ENCODE data around the gene MIPOL1. TPM values are rescaled to one million over a fixed set of nuclear protein-coding genes. Genes with fewer than 3 reads are reported as not detected.

MIPOL1 gene
- total and polyA plus RNA-seq, 9 of the 15 experiments (the other 6 are each of a cell fraction or from before 2014, with no cell fraction given), result 6.7 to 21.9 (median 12.4) TPM

DNA sequence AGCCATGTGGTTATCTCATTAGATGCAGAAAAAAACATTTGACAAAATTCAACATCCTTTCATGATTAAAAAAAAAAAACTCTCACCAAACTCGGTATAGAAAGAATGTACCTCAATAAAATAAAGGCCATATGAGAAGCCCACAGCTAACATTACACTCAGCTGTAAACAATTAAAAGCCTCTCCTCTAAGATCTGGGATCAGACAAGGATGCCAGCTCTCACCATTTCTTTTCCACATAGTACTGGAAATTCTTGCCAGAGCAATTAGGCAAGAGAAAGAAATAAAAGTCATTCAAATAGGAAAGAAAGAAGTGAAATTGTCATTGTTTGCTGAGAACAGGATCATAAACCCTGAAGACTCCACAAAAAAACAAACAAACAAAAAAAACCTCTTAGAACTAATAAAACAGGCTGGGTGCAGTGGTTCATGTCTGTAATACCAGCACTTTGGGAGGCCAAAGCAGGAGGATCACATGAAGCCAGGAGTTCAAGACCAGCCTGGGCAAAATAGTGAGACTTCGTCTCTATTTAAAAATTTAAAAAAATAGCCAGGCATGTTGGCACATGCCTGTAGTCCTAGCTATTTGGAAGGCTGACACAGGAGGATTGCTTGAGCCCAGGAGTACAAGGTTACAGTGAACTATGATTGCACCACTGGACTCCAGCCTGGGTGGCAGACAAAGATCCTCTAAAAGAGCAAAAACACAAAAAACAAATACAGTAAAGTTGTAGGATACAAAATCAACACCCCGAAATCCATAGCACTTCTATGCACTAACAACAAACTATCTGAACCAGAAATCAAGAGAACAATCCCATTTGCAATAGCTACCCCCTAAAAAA lies 282.9 kb downstream of the MIPOL1 start:
- no peak for FAIRE-seq
- intact Hi-C loops (cut with micrococcal nuclease), result no loop called here

GRCh38 chr14:37482428-37482827 lies 284.7 kb downstream of the MIPOL1 start:
- ChIA-PET POLR2A (no interaction called here), CTCF (ENCODE audit: low intra/inter-chr PET ratio) (no interaction called here)
- DNase-seq (ENCODE audit: extremely low read depth in 1 of 4, low spot score in 3 of 4), result no peak
- Histone ChIP-seq H3K4me3 (no peak overlapping the region), H4K20me1 (replicated peaks; ENCODE audit: control insufficient read depth, insufficient read depth, low read length) (no peaks in the 10 kb centered on the region), H3K4me2 (ENCODE audit: insufficient read depth, low read length) (no peak overlapping the region), H2AFZ (ENCODE audit: low read depth, low read length) (no peak overlapping the region), H3K27ac (ENCODE audit: extremely low read depth, low read depth, low read length) (no peak overlapping the region), H3K9me3 (replicated peaks; ENCODE audit: control insufficient read depth, insufficient read depth, low read depth, low read length) (no peaks in the 10 kb centered on the region), H3K9me1 (ENCODE audit: control insufficient read depth, insufficient read depth, low read length) (no peaks in the 10 kb centered on the region), H3K9ac (ENCODE audit: insufficient read depth in 1 of 2, low read depth in 2 of 2, low read length in 2 of 2) (no peak overlapping the region), H3K4me1 (replicated peaks in 1 of 2; ENCODE audit: control insufficient read depth in 2 of 2, insufficient read depth in 2 of 2, low read length in 2 of 2) (no peaks in the 10 kb centered on the region), H3K79me2 (ENCODE audit: control insufficient read depth, insufficient read depth, low read length) (no peaks in the 10 kb centered on the region), H3K36me3 (ENCODE audit: control insufficient read depth, insufficient read depth, low read length) (no peaks in the 10 kb centered on the region), H3K27me3 (ENCODE audit: control insufficient read depth in 2 of 2, insufficient read depth in 2 of 2, low read length in 2 of 2) (no peaks in the 10 kb centered on the region)
- WGBS (ENCODE audit: insufficient coverage, low coverage, missing lambda C conversion rate), result no CpG with 5 or more reads among the region's 1 CpG
- no peak for FAIRE-seq
- in situ Hi-C loops (cut with MboI) (no loop called here), intact Hi-C loops (cut with micrococcal nuclease) (no loop called here)
- ATAC-seq, result no peak
- BruUV-seq (replicated peaks), result no TSS peak
- TF ChIP-seq, protein P1, sequence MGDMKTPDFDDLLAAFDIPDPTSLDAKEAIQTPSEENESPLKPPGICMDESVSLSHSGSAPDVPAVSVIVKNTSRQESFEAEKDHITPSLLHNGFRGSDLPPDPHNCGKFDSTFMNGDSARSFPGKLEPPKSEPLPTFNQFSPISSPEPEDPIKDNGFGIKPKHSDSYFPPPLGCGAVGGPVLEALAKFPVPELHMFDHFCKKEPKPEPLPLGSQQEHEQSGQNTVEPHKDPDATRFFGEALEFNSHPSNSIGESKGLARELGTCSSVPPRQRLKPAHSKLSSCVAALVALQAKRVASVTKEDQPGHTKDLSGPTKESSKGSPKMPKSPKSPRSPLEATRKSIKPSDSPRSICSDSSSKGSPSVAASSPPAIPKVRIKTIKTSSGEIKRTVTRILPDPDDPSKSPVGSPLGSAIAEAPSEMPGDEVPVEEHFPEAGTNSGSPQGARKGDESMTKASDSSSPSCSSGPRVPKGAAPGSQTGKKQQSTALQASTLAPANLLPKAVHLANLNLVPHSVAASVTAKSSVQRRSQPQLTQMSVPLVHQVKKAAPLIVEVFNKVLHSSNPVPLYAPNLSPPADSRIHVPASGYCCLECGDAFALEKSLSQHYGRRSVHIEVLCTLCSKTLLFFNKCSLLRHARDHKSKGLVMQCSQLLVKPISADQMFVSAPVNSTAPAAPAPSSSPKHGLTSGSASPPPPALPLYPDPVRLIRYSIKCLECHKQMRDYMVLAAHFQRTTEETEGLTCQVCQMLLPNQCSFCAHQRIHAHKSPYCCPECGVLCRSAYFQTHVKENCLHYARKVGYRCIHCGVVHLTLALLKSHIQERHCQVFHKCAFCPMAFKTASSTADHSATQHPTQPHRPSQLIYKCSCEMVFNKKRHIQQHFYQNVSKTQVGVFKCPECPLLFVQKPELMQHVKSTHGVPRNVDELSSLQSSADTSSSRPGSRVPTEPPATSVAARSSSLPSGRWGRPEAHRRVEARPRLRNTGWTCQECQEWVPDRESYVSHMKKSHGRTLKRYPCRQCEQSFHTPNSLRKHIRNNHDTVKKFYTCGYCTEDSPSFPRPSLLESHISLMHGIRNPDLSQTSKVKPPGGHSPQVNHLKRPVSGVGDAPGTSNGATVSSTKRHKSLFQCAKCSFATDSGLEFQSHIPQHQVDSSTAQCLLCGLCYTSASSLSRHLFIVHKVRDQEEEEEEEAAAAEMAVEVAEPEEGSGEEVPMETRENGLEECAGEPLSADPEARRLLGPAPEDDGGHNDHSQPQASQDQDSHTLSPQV (IDR thresholded peaks at IDR 0.05), result no peak
- TF ChIP-seq CHAMP1 (IDR thresholded peaks at IDR 0.05) (no peak), HDAC1 (IDR thresholded peaks at IDR 0.05) (no peak), ZNF174 (CRISPR knock-in tag; IDR thresholded peaks at IDR 0.05) (no peak)

More for the DNA sequence above, 282.9 kb downstream of the MIPOL1 start:
- Histone ChIP-seq H3K9ac (ENCODE audit: insufficient read depth in 1 of 2, low read depth in 2 of 2, low read length in 2 of 2) (no peak overlapping the region), H3K9me1 (ENCODE audit: control insufficient read depth, insufficient read depth, low read length) (no peaks in the 10 kb centered on the region), H3K4me2 (ENCODE audit: insufficient read depth, low read length) (no peak overlapping the region), H2AFZ (ENCODE audit: low read depth, low read length) (no peak overlapping the region), H3K9me3 (replicated peaks; ENCODE audit: control insufficient read depth, insufficient read depth, low read depth, low read length) (no peaks in the 10 kb centered on the region), H3K27ac (ENCODE audit: extremely low read depth, low read depth, low read length) (no peak overlapping the region), H3K4me3 (no peak overlapping the region), H3K79me2 (ENCODE audit: control insufficient read depth, insufficient read depth, low read length) (no peaks in the 10 kb centered on the region), H3K27me3 (ENCODE audit: control insufficient read depth in 2 of 2, insufficient read depth in 2 of 2, low read length in 2 of 2) (no peaks in the 10 kb centered on the region), H3K36me3 (ENCODE audit: control insufficient read depth, insufficient read depth, low read length) (no peaks in the 10 kb centered on the region), H4K20me1 (replicated peaks; ENCODE audit: control insufficient read depth, insufficient read depth, low read length) (no peaks in the 10 kb centered on the region), H3K4me1 (replicated peaks in 1 of 2; ENCODE audit: control insufficient read depth in 2 of 2, insufficient read depth in 2 of 2, low read length in 2 of 2) (no peaks in the 10 kb centered on the region)
- in situ Hi-C loops (cut with MboI), result no loop called here
- DNase-seq (ENCODE audit: extremely low read depth in 1 of 4, low spot score in 3 of 4) (no peak), ATAC-seq (no peak)
- 6% methylated on average over 3 of the region's 3 CpGs for WGBS (ENCODE audit: insufficient coverage, low coverage, missing lambda C conversion rate)
- ChIA-PET CTCF (ENCODE audit: low intra/inter-chr PET ratio) (no interaction called here), POLR2A (interaction anchor here (0.6 to 0.8 kb wide), 2 partner anchors 52 to 114 kb away, joined by 3 to 4 read pairs; partner anchors contain the start of gene FOXA1)
- TF ChIP-seq, protein P2, sequence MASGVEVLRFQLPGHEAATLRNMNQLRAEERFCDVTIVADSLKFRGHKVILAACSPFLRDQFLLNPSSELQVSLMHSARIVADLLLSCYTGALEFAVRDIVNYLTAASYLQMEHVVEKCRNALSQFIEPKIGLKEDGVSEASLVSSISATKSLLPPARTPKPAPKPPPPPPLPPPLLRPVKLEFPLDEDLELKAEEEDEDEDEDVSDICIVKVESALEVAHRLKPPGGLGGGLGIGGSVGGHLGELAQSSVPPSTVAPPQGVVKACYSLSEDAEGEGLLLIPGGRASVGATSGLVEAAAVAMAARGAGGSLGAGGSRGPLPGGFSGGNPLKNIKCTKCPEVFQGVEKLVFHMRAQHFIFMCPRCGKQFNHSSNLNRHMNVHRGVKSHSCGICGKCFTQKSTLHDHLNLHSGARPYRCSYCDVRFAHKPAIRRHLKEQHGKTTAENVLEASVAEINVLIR (CRISPR knock-in tag; IDR thresholded peaks at IDR 0.05), result no peak
- no peak for TF ChIP-seq ARID1B (IDR thresholded peaks at IDR 0.05)
- no TSS peak for BruUV-seq (replicated peaks)

Measured in K562 (cell line).